Endodermal cell (in vitro differentiated cells): ENCODE data around the gene SMC1B. TPM values are rescaled to one million over a fixed set of nuclear protein-coding genes. Genes with fewer than 3 reads are reported as not detected.

Source experiments
- DNase-seq: peaks from one replicate; pipeline ENCODE4 v3.0.0-alpha.2; 2017
- H3K27ac ChIP-seq: 2 replicates; pipeline ENCODE4 v1.5.1; 2013; ENCODE audit warnings: mild to moderate bottlenecking, low read depth, low read length, moderate library complexity
- H3K27me3 ChIP-seq: 2 replicates; pipeline ENCODE4 v1.6.1; 2013; ENCODE audit warnings: mild to moderate bottlenecking, low read length, moderate library complexity; ENCODE audit not compliant: insufficient read depth, control insufficient read depth, poor library complexity, severe bottlenecking
- H3K36me3 ChIP-seq: 2 replicates; pipeline ENCODE4 v1.7.0; 2013; ENCODE audit warnings: mild to moderate bottlenecking, low read length, moderate library complexity; ENCODE audit not compliant: control insufficient read depth, insufficient read depth
- H3K4me1 ChIP-seq: one replicate; pipeline ENCODE4 v1.7.0; 2013; ENCODE audit warnings: low read length; ENCODE audit not compliant: control insufficient read depth, insufficient read depth
- H3K4me3 ChIP-seq: 2 replicates; pipeline ENCODE4 v1.5.1; 2013; ENCODE audit warnings: mild to moderate bottlenecking, low read length, moderate library complexity
- H3K9ac ChIP-seq: 2 replicates; pipeline ENCODE4 v1.6.1; 2013; ENCODE audit warnings: mild to moderate bottlenecking, low read length, moderate library complexity; ENCODE audit not compliant: poor library complexity, severe bottlenecking; ENCODE audit errors: extremely low read depth
- H3K9me3 ChIP-seq: 2 replicates; pipeline ENCODE4 v1.6.1; 2013; ENCODE audit warnings: mild to moderate bottlenecking, low read length, moderate library complexity; ENCODE audit not compliant: control insufficient read depth
- H3K27ac Mint-ChIP-seq: 2 replicates; pipeline ENCODE4 v1.8.0; 2020; ENCODE audit warnings: mixed read lengths
- H3K27me3 Mint-ChIP-seq: 2 replicates; pipeline ENCODE4 v1.8.0; 2021; ENCODE audit warnings: mild to moderate bottlenecking, mixed read lengths; ENCODE audit not compliant: insufficient read depth
- H3K36me3 Mint-ChIP-seq: 2 replicates; pipeline ENCODE4 v1.8.0; 2020; ENCODE audit warnings: low read depth, mixed read lengths
- H3K4me1 Mint-ChIP-seq: 2 replicates; pipeline ENCODE4 v1.8.0; 2020; ENCODE audit warnings: mixed read lengths
- H3K4me3 Mint-ChIP-seq: 2 replicates; pipeline ENCODE4 v1.8.0; 2020; ENCODE audit warnings: mild to moderate bottlenecking, moderate library complexity, mixed read lengths
- H3K9me3 Mint-ChIP-seq: 2 replicates; pipeline ENCODE4 v1.8.0; 2020; ENCODE audit warnings: mild to moderate bottlenecking, mixed read lengths
- WGBS, 2 experiments: methylation state at CpG; one replicate each; pipeline versions ENCODE4 v1.1.5 to v1.1.7; 2013; ENCODE audit warnings: missing lambda C conversion rate in 2 of 2, mixed read lengths in 1 of 2; ENCODE audit not compliant: insufficient coverage in 1 of 2, insufficient read length in 1 of 2; 5-methylcytosine and 5-hydroxymethylcytosine counted together
- total RNA-seq, 2 donors: library from RNA; stranded (reverse); fragmentation: NEBNext Ultra II Directional in 1 of 2; extraction: Animal tissue kit (Norgen Biotek cat#: 25700) in 1 of 2; gene quantifications; 2 replicates in 1 of 2; 3 replicates in 1 of 2; pipeline ENCODE4 v1.2.1, GENCODE V29; 2021
- TF ChIP-seq, protein P1 (sequence below): fragments of 200-600 bp; sonication (generic); conservative IDR thresholded peaks from 2 replicates; pipeline ENCODE4 v1.5.0; 2021; ENCODE audit warnings: antibody characterized with exemption, mild to moderate bottlenecking

The SMC1B gene
- total RNA-seq, 2 donors from 2014 or later: 0.11 TPM; not detected in 1

DNA sequence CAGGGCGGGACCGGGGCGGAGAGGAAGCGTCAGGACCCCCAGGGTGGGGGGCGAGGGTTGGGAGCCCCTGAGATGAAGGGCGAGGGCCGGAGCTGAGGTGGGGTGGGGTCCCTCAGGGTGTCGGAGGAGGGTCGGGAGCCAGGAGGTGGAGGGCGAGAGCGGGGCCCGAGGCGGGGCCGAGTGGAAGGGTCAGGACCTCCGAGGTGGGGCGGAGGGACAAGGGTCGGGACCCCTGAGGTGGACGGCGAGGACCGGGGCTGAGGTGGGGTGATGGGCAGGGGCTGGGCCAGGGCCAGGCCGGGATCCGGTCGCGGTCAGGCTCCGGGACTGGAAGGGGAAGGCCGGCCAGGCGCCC, 409 bp downstream of the SMC1B start:
- Mint-ChIP-seq H3K27ac (no peak overlapping the region), H3K27me3 (peaks cover 29% of the 10 kb centered on the region), H3K9me3 (peaks cover 5% of the 10 kb centered on the region), H3K36me3 (peaks cover 9% of the 10 kb centered on the region), H3K4me3 (no peak overlapping the region), H3K4me1 (no peaks in the 10 kb centered on the region)
- Histone ChIP-seq H3K4me3 (no peak overlapping the region), H3K4me1 (no peaks in the 10 kb centered on the region), H3K36me3 (no peaks in the 10 kb centered on the region), H3K9ac (no peak overlapping the region), H3K9me3 (peaks cover 6% of the 10 kb centered on the region), H3K27ac (no peak overlapping the region), H3K27me3 (peaks cover 10% of the 10 kb centered on the region)
- TF ChIP-seq, protein P1, sequence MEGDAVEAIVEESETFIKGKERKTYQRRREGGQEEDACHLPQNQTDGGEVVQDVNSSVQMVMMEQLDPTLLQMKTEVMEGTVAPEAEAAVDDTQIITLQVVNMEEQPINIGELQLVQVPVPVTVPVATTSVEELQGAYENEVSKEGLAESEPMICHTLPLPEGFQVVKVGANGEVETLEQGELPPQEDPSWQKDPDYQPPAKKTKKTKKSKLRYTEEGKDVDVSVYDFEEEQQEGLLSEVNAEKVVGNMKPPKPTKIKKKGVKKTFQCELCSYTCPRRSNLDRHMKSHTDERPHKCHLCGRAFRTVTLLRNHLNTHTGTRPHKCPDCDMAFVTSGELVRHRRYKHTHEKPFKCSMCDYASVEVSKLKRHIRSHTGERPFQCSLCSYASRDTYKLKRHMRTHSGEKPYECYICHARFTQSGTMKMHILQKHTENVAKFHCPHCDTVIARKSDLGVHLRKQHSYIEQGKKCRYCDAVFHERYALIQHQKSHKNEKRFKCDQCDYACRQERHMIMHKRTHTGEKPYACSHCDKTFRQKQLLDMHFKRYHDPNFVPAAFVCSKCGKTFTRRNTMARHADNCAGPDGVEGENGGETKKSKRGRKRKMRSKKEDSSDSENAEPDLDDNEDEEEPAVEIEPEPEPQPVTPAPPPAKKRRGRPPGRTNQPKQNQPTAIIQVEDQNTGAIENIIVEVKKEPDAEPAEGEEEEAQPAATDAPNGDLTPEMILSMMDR: no peak
- DNase-seq: no peak
- WGBS, 2 experiments: 96% methylated on average over 11 to 25 of the region's 27 CpGs

DNA sequence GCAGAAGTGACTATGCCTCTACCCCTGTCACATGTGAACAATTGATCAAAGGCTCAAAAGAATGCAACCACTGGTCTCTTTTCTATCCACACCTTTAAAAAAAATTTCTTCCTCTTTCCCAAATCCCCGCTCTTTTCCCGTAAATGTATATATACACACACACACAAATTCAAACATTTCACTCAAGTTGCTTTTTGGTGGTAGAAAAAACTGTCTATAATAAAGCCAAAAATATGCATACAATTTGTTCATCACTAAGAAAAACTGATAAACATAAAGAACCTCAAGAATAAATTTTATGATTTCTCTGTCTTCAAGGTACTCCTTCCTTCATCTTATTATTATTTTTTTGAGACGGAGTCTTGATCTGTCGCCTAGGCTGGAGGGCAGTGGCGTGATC, 5.6 kb downstream of the SMC1B start:
- Histone ChIP-seq H3K9ac (no peak overlapping the region), H3K4me1 (no peaks in the 10 kb centered on the region), H3K36me3 (no peaks in the 10 kb centered on the region), H3K9me3 (peaks cover 4% of the 10 kb centered on the region), H3K27ac (no peak overlapping the region), H3K27me3 (peaks cover 3% of the 10 kb centered on the region), H3K4me3 (no peak overlapping the region)
- Mint-ChIP-seq H3K36me3 (no peaks in the 10 kb centered on the region), H3K4me3 (no peak overlapping the region), H3K27ac (no peak overlapping the region), H3K27me3 (peaks cover 15% of the 10 kb centered on the region), H3K4me1 (peaks cover 3% of the 10 kb centered on the region), H3K9me3 (peaks cover 4% of the 10 kb centered on the region)
- DNase-seq: no peak
- 94 to 100% methylated on average over 2 to 5 of the region's 5 CpGs for WGBS, 2 experiments
- TF ChIP-seq, protein P1: no peak

DNA sequence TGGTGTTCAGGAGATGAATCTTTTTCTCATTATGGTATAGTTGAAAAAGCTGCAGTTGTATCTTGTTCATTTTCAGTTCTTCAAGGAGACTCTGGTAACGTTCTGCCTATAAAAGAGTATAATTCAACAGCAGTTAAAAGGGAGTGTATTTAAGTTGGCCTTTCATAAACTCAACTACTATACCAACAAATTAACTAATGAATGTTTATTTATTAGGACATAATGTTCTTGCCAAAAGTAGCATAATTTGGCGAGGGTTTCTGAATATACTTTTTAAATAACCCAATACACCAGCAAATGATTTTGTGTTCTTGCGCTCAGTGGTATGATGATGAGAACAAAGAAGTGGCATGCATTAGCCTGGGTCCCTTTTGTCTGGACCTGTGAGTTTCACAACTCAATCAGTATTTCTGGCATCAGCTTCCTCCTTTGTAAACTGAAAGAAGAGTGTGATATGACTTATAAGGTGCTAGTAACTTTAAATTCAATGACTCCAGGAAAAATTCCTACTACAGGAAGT, 10.9 kb downstream of the SMC1B start:
- H3K4me3 Mint-ChIP-seq: no peak overlapping the region
- peaks cover 3% of the 10 kb centered on the region for H3K4me1 Mint-ChIP-seq
- no peak overlapping the region for H3K27ac Mint-ChIP-seq
- TF ChIP-seq, protein P1: no peak
- Histone ChIP-seq H3K4me3 (no peak overlapping the region), H3K9ac (no peak overlapping the region), H3K4me1 (no peaks in the 10 kb centered on the region), H3K27ac (no peak overlapping the region), H3K36me3 (no peaks in the 10 kb centered on the region), H3K9me3 (peaks cover 4% of the 10 kb centered on the region), H3K27me3 (no peaks in the 10 kb centered on the region)
- no peak for DNase-seq
- H3K36me3 Mint-ChIP-seq: no peaks in the 10 kb centered on the region
- no peaks in the 10 kb centered on the region for H3K9me3 Mint-ChIP-seq
- no peaks in the 10 kb centered on the region for H3K27me3 Mint-ChIP-seq
- WGBS, 2 experiments: 86% methylated on average over 2 of the region's 3 CpGs; no CpG with 5 or more reads in 1 of the 2 experiments
